Mammary microvascular endothelial cell (primary cell): Measurements from ENCODE around the gene CMBL. TPM values are rescaled to one million over a fixed set of nuclear protein-coding genes. Genes with fewer than 3 reads are reported as not detected.

Experiments
- total RNA-seq: library from RNA; depleted of rRNA; stranded (reverse); fragments of >200 nt; gene quantifications from 2 replicates; pipeline ENCODE4 v1.2.3, GENCODE V29; 2015

CMBL gene
- 5.9 and 6.0 TPM in 2 replicates for total RNA-seq

DNA sequence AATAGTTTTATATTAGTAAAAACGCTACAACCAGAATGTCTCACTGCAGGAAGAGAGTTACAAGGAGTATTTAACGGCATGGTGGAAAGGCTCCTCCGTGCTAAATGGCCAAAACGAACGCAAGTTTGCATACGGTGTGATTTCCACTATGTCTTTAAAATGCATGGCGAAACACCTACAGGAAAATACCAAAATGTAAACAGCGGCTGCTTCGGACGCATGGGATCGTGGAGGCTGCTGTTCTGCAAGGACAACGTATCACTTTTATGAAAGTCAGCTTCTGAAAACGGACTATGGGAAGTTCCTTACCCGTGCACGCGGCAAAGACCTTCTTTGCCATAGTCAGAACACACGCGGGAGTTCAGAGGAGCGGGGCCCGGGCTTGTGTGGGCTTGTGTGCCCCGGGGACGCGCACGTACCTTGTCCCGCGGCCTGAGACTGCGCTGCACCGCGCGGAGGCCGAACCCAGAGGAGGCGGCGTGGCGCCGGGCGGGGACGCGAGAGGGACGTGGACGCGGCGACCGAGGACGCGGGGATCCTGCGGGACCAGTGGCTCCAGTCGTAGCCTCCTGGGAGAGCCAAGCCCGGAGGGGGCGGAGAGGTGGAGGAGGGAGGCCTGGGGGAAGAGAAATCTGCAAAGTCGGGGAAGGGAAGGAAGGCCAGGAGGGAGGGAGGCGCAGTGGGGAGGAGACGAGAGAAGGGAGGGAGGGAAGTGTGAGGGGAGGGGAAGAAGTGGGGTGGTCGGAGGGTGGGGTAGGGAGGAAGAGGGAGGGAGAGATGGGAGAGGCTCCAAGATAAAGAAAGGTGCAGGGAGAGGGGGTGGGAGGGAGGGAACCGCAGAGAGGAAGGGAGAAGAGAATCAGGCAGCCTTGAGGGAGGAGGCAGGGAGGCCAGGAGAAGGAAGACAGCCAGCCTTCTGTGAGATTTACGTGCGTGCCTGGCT is at the start of gene CMBL:
Gene CMBL (minus strand): TSS at position 697 of the 943 bp plus-strand sequence. CDS start 17,140 bp downstream, outside the sequence.

DNA sequence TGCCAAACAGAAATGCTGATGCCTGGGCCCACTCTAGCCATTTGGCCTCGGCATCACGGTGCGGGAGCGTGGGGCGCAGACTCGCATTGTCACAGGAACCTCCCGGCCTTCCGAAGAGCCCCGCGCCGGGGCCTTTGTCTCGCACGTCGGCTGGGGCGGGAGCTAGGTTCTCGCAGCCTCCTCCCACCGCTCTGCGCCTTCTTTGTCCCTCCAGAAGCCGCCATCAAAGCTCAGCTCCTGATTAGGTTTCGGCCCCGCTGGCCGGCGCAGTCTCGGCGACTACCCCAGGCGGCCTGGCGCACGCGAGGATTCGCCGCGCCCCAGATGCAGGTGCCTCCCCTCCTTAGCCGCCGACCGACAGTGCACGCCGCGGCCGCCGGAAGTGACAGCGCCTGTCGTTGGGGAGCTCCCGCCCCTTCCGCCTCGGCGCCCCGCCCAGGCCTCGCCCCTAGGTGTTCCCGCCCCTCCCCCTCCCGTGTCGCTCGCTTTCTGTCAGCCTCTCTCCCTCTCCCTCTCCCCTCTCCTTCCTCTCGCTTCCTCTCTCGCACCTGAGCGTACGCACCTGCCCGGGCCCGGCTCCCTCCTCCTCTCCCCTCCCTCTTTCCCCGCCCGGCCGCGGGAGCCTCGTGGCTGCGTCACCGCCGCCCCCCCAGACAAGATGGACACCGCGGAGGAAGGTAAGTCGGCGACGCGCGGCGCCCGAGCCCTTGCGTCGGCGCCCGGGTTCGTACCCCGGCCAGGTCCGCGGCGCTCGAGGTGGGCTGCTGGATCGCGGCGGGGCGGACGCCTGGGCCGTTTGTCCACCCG is 45.7 kb upstream of the CMBL start, which contains the start of gene MARCHF6:
Gene MARCHF6 (plus strand): TSS at position 455 of the 807 bp plus-strand sequence. CDS start 204 bp downstream, at position 659.

DNA sequence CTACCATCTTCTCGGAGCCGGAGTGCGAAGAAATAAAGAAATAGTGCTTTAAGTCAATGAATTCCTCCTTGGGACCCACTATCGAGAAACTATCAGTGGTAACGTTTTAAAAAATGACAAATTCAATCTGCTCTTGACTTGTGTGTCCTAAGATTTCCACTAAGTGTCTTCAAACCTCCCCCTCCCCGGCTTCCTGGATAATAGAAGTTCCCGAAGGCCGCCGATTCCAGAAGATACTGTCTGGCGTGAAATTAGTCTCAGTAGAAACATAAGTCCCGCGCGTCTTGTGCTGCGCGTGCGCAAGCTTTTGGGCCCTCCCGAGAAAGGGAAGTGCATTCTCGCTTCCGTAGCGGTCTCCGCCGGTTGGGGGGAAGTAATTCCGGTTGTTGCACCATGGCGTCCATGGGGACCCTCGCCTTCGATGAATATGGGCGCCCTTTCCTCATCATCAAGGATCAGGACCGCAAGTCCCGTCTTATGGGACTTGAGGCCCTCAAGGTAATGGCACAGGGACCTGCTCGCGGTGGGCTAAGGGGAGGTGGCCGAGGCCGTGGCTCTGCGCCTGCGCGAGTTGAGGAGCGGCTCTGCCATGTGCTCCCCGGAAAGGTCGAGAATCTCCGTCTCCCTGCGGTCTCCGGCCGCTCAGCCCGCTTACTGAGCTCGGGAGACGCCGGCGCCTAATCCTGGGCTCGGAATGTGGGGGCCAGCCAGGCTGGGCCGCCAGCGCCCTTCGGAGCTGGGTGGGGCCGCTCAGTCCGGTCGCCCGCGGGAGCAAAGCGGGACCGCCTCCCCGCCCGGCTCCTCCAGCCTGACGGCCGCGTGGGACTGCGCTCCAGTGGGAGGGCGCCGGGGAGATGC is 57.5 kb downstream of the CMBL start, which contains the start of gene CCT5:
Gene CCT5 (plus strand): TSS at position 333 of the 858 bp plus-strand sequence. CDS start 61 bp downstream, at position 394.

Other genes starting within 250 kb of the CMBL start
- gene ATPSCKMT, start 58.0 kb downstream of the CMBL start, total RNA-seq = 13.9 and 23.7 TPM in 2 replicates
- 610 and 639 TPM in 2 replicates for gene CCT5, start 57.6 kb downstream of the CMBL start, total RNA-seq
- gene MARCHF6, start 45.8 kb upstream of the CMBL start, total RNA-seq = 17.2 and 17.4 TPM in 2 replicates
- gene ROPN1L, start 134.0 kb upstream of the CMBL start, total RNA-seq = 1.4 and 2.5 TPM in 2 replicates